HepG2 (cell line): ENCODE measurements around the gene TMEM271. TPM values are rescaled to one million over a fixed set of nuclear protein-coding genes. Genes with fewer than 3 reads are reported as not detected.

Experiments used
- ATAC-seq: fragments of 200-7000 bp; cut with Tn5 transposase; 3 replicates; pipeline ENCODE4 v1.9.1; 2020; ENCODE audit warnings: mild to moderate bottlenecking, moderate library complexity
- BruUV-seq: library from RNA; stranded (reverse); fragments of 400-500 nt; replicated peaks from 2 replicates; lab custom pipeline; 2021; lab: Mats Ljungman, UMichigan
- CTCF ChIA-PET: fragments of 300-600 bp; formaldehyde crosslinking; extraction: SDS; loops from one replicate; lab custom pipeline; 2021; ENCODE audit warnings: low total read pairs, inconsistent platforms, low intra/inter-chr PET ratio; lab: Yijun Ruan, JAX
- POLR2A ChIA-PET: fragments of 350-600 bp; sonication (Branson Sonifier 250); formaldehyde crosslinking; loops from one replicate; lab custom pipeline; 2020; ENCODE audit warnings: antibody characterized with exemption, inconsistent platforms; lab: Yijun Ruan, JAX
- DNase-seq: peaks from one replicate; pipeline ENCODE4 v3.0.0-alpha.2; 2015; ENCODE audit warnings: low spot score
- FAIRE-seq: peaks from 3 replicates; lab custom pipeline; 2011; peaks lifted over from hg19 to GRCh38; lab: Jason Lieb, UNC
- H2AFZ ChIP-seq: one replicate; pipeline ENCODE4 v1.6.1; 2011; ENCODE audit warnings: low read length, inconsistent platforms
- H3K27ac ChIP-seq: fragments of 300-600 bp; 3 replicates; pipeline ENCODE4 v1.8.0; 2011; ENCODE audit warnings: mixed run types, mild to moderate bottlenecking, mixed read lengths, low read length, inconsistent platforms; ENCODE audit not compliant: insufficient read depth; ENCODE audit errors: extremely low read length
- H3K27me3 ChIP-seq, 2 experiments: fragments of 200-600 bp in 1 of 2; 2 replicates in 1 of 2; 3 replicates in 1 of 2; pipeline versions ENCODE4 v1.6.0 to v1.8.0; 2011; ENCODE audit warnings: low read length in 2 of 2, mild to moderate bottlenecking in 2 of 2, moderate library complexity in 2 of 2, inconsistent platforms in 1 of 2; ENCODE audit not compliant: insufficient read depth in 2 of 2, control insufficient read depth in 1 of 2
- H3K36me3 ChIP-seq, 2 experiments: fragments of 200-600 bp in 1 of 2; replicated peaks in 1 of 2; 2 replicates in 1 of 2; 3 replicates in 1 of 2; pipeline versions ENCODE4 v1.5.1 to v1.8.0; 2011; ENCODE audit warnings: low read length in 2 of 2, inconsistent platforms in 1 of 2; ENCODE audit not compliant: insufficient read depth in 2 of 2, control insufficient read depth in 1 of 2
- H3K4me1 ChIP-seq: 2 replicates; pipeline ENCODE4 v1.5.1; 2012; ENCODE audit warnings: low read length, inconsistent platforms; ENCODE audit not compliant: insufficient read depth
- H3K4me2 ChIP-seq: 2 replicates; pipeline ENCODE4 v1.6.0; 2011; ENCODE audit warnings: low read depth, low read length, inconsistent platforms
- H3K4me3 ChIP-seq, 3 experiments: fragments of 200-600 bp in 1 of 3; sonication (generic), shearing (Covaris generic) in 1 of 3; replicated peaks in 1 of 3; 2 replicates each; pipeline ENCODE4 v1.5.1; 2011 to 2016; ENCODE audit warnings: low read length in 3 of 3, inconsistent platforms in 2 of 3, low read depth in 2 of 3, mild to moderate bottlenecking in 2 of 3, control low read depth in 1 of 3, mixed read lengths in 1 of 3; ENCODE audit not compliant: insufficient read depth in 1 of 3
- H3K79me2 ChIP-seq: one replicate; pipeline ENCODE4 v1.6.1; 2011; ENCODE audit warnings: low read length, inconsistent platforms; ENCODE audit not compliant: insufficient read depth
- H3K9ac ChIP-seq: 2 replicates; pipeline ENCODE4 v1.6.0; 2011; ENCODE audit warnings: mild to moderate bottlenecking, low read depth, low read length, inconsistent platforms; ENCODE audit not compliant: insufficient read depth
- H3K9me3 ChIP-seq: 2 replicates; pipeline ENCODE4 v1.5.1; 2012; ENCODE audit warnings: mild to moderate bottlenecking, low read length
- H4K20me1 ChIP-seq: 2 replicates; pipeline ENCODE4 v1.6.0; 2011; ENCODE audit warnings: inconsistent platforms, mild to moderate bottlenecking, low read length, moderate library complexity; ENCODE audit not compliant: insufficient read depth
- ATF7-NPFF ChIP-seq: sonication (generic); formaldehyde crosslinking; IDR thresholded peaks from 2 replicates; pipeline ENCODE4 v1.8.1; 2023; ENCODE audit warnings: mild to moderate bottlenecking, low read depth, missing genetic modification reagents, moderate library complexity
- MAFF ChIP-seq: IDR thresholded peaks from 2 replicates; pipeline ENCODE4 v1.6.1; 2011; ENCODE audit warnings: low read depth, low read length, improper control_type of control experiment
- STAT5B ChIP-seq: sonication (generic); formaldehyde crosslinking; IDR thresholded peaks from 2 replicates; pipeline ENCODE4 v1.4.0; 2020; ENCODE audit warnings: missing genetic modification reagents
- TBL1XR1 ChIP-seq: fragments of 150-350 bp; IDR thresholded peaks from 2 replicates; pipeline ENCODE4 v1.6.1; 2014; ENCODE audit warnings: borderline replicate concordance, low read length; ENCODE audit not compliant: partially characterized antibody
- ZNF121 ChIP-seq: sonication (generic); formaldehyde crosslinking; IDR thresholded peaks from 2 replicates; pipeline ENCODE4 v1.5.0; 2020; ENCODE audit warnings: mild to moderate bottlenecking, missing genetic modification reagents
- ZNF577 ChIP-seq: sonication (generic); formaldehyde crosslinking; IDR thresholded peaks from 2 replicates; pipeline ENCODE4 v1.4.0; 2020; ENCODE audit warnings: mild to moderate bottlenecking, low read depth, missing genetic modification reagents, borderline replicate concordance
- WGBS: methylation state at CpG from one replicate; pipeline ENCODE4 v1.1.6; 2017; ENCODE audit warnings: low lambda C conversion rate; 5-methylcytosine and 5-hydroxymethylcytosine counted together
- in situ Hi-C: cut with HindIII; loops from 2 replicates; pipeline ENCODE4 v1.10.0; 2017; ENCODE audit warnings: low pct_unique_long_range_greater_than_20kb; ENCODE audit not compliant: extremely low pct_ligation_motif_present
- intact Hi-C: fragments of 100-400 bp; cut with micrococcal nuclease; formaldehyde crosslinking; loops from one replicate; pipeline ENCODE4 v1.10.0; 2022; ENCODE audit not compliant: unreplicated experiment
- polyA plus RNA-seq, 8 experiments: library from polyadenylated mRNA; depleted of rRNA in 3 of 8; stranded (reverse) in 7 of 8; unstranded in 1 of 8; fragments of >200 nt; fragmentation: Illumina TruSeq in 4 of 8; extraction: Trizol in 4 of 8; gene quantifications; 2 replicates each; pipeline versions ENCODE4 v1.2.1 to v1.2.3, GENCODE V29; 2011 to 2016; ENCODE audit warnings: low read depth in 4 of 8, missing spikeins in 1 of 8, mixed read lengths in 1 of 8; ENCODE audit not compliant: insufficient read depth in 1 of 8
- total RNA-seq, 5 experiments: library from RNA; depleted of rRNA; stranded (reverse); fragments of >200 nt; fragmentation: Illumina TruSeq; extraction: Trizol; gene quantifications; 2 replicates each; pipeline ENCODE4 v1.2.3, GENCODE V29; 2016; ENCODE audit warnings: low read depth in 1 of 5
- TF ChIP-seq, protein P1 (sequence below): sonication (generic); formaldehyde crosslinking; IDR thresholded peaks from 2 replicates; pipeline ENCODE4 v1.5.0; 2020; ENCODE audit warnings: missing genetic modification reagents, mild to moderate bottlenecking, borderline replicate concordance
- TF ChIP-seq, protein P2 (sequence below): sonication (generic); formaldehyde crosslinking; IDR thresholded peaks from 2 replicates; pipeline ENCODE4 v1.4.0; 2020; ENCODE audit warnings: mild to moderate bottlenecking, missing genetic modification reagents
- TF ChIP-seq, protein P3 (sequence below): sonication (generic); formaldehyde crosslinking; IDR thresholded peaks from 2 replicates; pipeline ENCODE4 v1.4.0; 2020; ENCODE audit warnings: mild to moderate bottlenecking, missing genetic modification reagents, borderline replicate concordance
- TF ChIP-seq, protein P4 (sequence below): fragments of 450-650 bp; IDR thresholded peaks from 2 replicates; pipeline ENCODE4 v1.6.1; 2016

TMEM271 gene
- total and polyA plus RNA-seq, 2 of the 13 experiments (the other 11 are each of a cell fraction or from before 2014, with no cell fraction given): not detected

DNA sequence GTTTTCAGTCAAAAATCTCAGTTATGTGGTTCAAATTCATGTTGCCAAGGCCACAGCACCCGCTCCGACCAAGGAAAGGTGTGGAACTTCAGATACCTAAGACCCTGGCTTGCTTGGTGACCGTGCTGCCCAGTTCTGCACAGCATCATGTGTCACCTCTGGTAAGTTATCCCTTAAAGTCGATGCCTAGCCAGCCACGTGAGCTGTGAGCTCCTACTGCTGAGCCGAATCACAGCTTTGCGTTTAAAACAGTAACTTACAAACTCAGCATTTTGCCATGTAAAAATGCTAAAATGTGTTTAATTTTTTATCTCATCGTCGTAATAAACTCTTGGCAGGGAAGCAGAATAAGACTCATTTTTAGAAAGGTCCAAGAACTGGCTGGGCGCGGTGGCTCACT is 5.3 kb downstream of the TMEM271 start:
- no peak for ATAC-seq
- in situ Hi-C loops: no loop called here
- Histone ChIP-seq H3K27me3 (peaks cover 8 to 56% of the 10 kb centered on the region in 2 experiments; a peak in 4 of 5 replicates), H3K9ac (no peak overlapping the region), H3K27ac (no peak overlapping the region), H3K4me2 (no peak overlapping the region), H2AFZ (no peak overlapping the region), H3K4me1 (no peaks in the 10 kb centered on the region), H3K9me3 (peaks cover 6% of the 10 kb centered on the region; the same call in 1 of the 2 replicates), H3K36me3 (no peaks in the 10 kb centered on the region), H3K79me2 (no peaks in the 10 kb centered on the region), H3K4me3 (no peak overlapping the region), H4K20me1 (no peaks in the 10 kb centered on the region)
- intact Hi-C loops: no loop called here
- FAIRE-seq: no peak
- DNase-seq: no peak
- POLR2A ChIA-PET: no interaction called here
- BruUV-seq: no TSS peak
- 49% methylated on average over 11 of the region's 11 CpGs for WGBS
- 0 out of 2 replicates have a peak, but pooled peaks have one; percentile 7 for TF ChIP-seq MAFF
- TF ChIP-seq ZNF577 (CRISPR knock-in tag): no peak
- CTCF ChIA-PET: no interaction called here

DNA sequence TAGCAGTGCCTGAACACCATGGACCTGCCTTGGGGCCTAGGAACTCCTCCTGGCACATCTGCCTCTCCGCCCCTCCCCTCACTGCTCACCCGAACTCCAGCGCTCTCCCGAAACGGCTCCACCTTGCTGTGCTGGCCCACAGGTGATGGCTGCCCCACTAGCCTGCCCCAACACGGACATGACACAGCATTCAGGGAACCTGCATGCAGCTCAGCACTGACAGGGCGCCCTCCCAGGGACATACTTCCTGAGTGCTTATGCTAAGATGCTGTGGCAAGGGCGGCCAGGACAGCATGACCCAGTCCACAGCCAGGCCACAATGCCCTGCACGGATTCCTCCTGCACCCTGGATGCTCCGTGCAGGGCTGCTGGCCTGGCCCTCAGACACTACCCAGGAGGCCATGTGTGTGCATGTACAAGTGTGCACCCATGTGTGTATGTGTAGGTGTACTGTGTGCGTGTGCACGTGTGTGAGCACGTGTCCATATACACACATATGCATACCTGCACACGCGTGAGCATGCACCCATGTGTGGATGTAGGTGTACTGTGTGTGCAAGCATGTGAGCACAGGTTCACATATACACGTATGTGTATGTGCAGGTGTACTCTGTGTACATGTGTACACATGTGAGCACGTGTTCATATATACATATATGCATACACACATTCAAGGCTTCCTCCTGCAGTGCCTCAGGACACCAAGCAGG is 6.0 kb downstream of the TMEM271 start:
- no peak overlapping the region for H3K4me2 ChIP-seq
- no peak overlapping the region for H3K4me3 ChIP-seq
- POLR2A ChIA-PET: no interaction called here
- no peak for DNase-seq
- no peaks in the 10 kb centered on the region for H4K20me1 ChIP-seq
- H3K27me3 ChIP-seq: peaks cover 8 to 56% of the 10 kb centered on the region in 2 experiments; a peak in 4 of 5 replicates
- in situ Hi-C loops (no loop called here), intact Hi-C loops (no loop called here)
- H3K9me3 ChIP-seq: peaks cover 12% of the 10 kb centered on the region
- no peak overlapping the region for H3K9ac ChIP-seq
- no peak overlapping the region for H3K27ac ChIP-seq
- WGBS: 71% methylated on average over 6 of the region's 17 CpGs
- no TSS peak for BruUV-seq
- H2AFZ ChIP-seq: no peak overlapping the region
- H3K79me2 ChIP-seq: no peaks in the 10 kb centered on the region
- TF ChIP-seq ATF7-NPFF (CRISPR knock-in tag): no peak
- no peak for TF ChIP-seq TBL1XR1
- TF ChIP-seq, protein P1, sequence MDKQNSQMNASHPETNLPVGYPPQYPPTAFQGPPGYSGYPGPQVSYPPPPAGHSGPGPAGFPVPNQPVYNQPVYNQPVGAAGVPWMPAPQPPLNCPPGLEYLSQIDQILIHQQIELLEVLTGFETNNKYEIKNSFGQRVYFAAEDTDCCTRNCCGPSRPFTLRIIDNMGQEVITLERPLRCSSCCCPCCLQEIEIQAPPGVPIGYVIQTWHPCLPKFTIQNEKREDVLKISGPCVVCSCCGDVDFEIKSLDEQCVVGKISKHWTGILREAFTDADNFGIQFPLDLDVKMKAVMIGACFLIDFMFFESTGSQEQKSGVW (CRISPR knock-in tag): no peak
- 0 out of 2 replicates have a peak, but pooled peaks have one; percentile 13 for TF ChIP-seq ZNF121
- TF ChIP-seq, protein P2, sequence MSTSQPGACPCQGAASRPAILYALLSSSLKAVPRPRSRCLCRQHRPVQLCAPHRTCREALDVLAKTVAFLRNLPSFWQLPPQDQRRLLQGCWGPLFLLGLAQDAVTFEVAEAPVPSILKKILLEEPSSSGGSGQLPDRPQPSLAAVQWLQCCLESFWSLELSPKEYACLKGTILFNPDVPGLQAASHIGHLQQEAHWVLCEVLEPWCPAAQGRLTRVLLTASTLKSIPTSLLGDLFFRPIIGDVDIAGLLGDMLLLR (CRISPR knock-in tag): no peak
- TF ChIP-seq STAT5B: no peak
- TF ChIP-seq, protein P3, sequence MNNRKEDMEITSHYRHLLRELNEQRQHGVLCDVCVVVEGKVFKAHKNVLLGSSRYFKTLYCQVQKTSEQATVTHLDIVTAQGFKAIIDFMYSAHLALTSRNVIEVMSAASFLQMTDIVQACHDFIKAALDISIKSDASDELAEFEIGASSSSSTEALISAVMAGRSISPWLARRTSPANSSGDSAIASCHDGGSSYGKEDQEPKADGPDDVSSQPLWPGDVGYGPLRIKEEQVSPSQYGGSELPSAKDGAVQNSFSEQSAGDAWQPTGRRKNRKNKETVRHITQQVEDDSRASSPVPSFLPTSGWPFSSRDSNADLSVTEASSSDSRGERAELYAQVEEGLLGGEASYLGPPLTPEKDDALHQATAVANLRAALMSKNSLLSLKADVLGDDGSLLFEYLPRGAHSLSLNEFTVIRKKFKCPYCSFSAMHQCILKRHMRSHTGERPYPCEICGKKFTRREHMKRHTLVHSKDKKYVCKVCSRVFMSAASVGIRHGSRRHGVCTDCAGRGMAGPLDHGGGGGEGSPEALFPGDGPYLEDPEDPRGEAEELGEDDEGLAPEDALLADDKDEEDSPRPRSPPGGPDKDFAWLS: no peak
- TF ChIP-seq, protein P4, sequence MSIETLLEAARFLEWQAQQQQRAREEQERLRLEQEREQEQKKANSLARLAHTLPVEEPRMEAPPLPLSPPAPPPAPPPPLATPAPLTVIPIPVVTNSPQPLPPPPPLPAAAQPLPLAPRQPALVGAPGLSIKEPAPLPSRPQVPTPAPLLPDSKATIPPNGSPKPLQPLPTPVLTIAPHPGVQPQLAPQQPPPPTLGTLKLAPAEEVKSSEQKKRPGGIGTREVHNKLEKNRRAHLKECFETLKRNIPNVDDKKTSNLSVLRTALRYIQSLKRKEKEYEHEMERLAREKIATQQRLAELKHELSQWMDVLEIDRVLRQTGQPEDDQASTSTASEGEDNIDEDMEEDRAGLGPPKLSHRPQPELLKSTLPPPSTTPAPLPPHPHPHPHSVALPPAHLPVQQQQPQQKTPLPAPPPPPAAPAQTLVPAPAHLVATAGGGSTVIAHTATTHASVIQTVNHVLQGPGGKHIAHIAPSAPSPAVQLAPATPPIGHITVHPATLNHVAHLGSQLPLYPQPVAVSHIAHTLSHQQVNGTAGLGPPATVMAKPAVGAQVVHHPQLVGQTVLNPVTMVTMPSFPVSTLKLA: peak; percentile 79
- ATAC-seq: no peak
- H3K36me3 ChIP-seq: no peaks in the 10 kb centered on the region
- no peak for FAIRE-seq
- H3K4me1 ChIP-seq: no peaks in the 10 kb centered on the region
- CTCF ChIA-PET: no interaction called here
